Calu3 (cell line): ENCODE data around the gene TMEM86B. TPM values are rescaled to one million over a fixed set of nuclear protein-coding genes. Genes with fewer than 3 reads are reported as not detected.
A peak's percentile ranks its signal among the peaks of the same experiment; 100 is the strongest.

Experiments
- BruUV-seq: library from RNA; stranded (reverse); fragments of 400-500 nt; replicated peaks from 2 replicates; lab custom pipeline; 2021; lab: Mats Ljungman, UMichigan
- CTCF ChIA-PET: fragments of 300-600 bp; sonication (Branson Sonifier 250); formaldehyde crosslinking; loops from one replicate; lab custom pipeline; 2022; ENCODE audit warnings: antibody characterized with exemption; lab: Charles Lee
- DNase-seq: peaks from one replicate; pipeline ENCODE4 v3.0.0; 2022
- H3K27ac Mint-ChIP-seq: one replicate; pipeline ENCODE4 v1.8.0; 2022; ENCODE audit warnings: mixed read lengths; ENCODE audit not compliant: unreplicated experiment
- H3K27me3 Mint-ChIP-seq: one replicate; pipeline ENCODE4 v1.8.0; 2022; ENCODE audit warnings: mixed read lengths; ENCODE audit not compliant: unreplicated experiment
- H3K36me3 Mint-ChIP-seq: one replicate; pipeline ENCODE4 v1.8.0; 2022; ENCODE audit warnings: mild to moderate bottlenecking, moderate library complexity, mixed read lengths; ENCODE audit not compliant: insufficient read depth, unreplicated experiment
- H3K4me1 Mint-ChIP-seq: one replicate; pipeline ENCODE4 v1.8.0; 2022; ENCODE audit warnings: mild to moderate bottlenecking, low read depth, mixed read lengths; ENCODE audit not compliant: unreplicated experiment
- H3K4me3 Mint-ChIP-seq: one replicate; pipeline ENCODE4 v1.8.0; 2022; ENCODE audit warnings: mild to moderate bottlenecking, low read depth, moderate library complexity, mixed read lengths; ENCODE audit not compliant: unreplicated experiment
- H3K9me3 Mint-ChIP-seq: one replicate; pipeline ENCODE4 v1.8.0; 2022; ENCODE audit warnings: low read depth, mixed read lengths; ENCODE audit not compliant: unreplicated experiment
- CTCF ChIP-seq: fragments of 200-600 bp; IDR thresholded peaks from one replicate; pipeline ENCODE4 v1.8.0; 2022; ENCODE audit warnings: antibody characterized with exemption; ENCODE audit not compliant: unreplicated experiment
- intact Hi-C: fragments of 100-400 bp; cut with micrococcal nuclease; formaldehyde crosslinking; loops from one replicate; pipeline ENCODE4 v1.10.0; 2022; ENCODE audit not compliant: unreplicated experiment
- total RNA-seq: library from RNA; stranded (reverse); gene quantifications from 2 replicates; pipeline ENCODE4 v1.2.3, GENCODE V29; 2022

Gene TMEM86B
- total RNA-seq, 1 experiment from 2014 or later, result 14.3 TPM

- H3K4me3 Mint-ChIP-seq, result no peak overlapping the region
- H3K27me3 Mint-ChIP-seq, result no peaks in the 10 kb centered on the region
- peaks cover 44% of the 10 kb centered on the region for H3K36me3 Mint-ChIP-seq
- BruUV-seq, result no TSS peak
- peak; percentile 36 for TF ChIP-seq CTCF
- no peak overlapping the region for H3K27ac Mint-ChIP-seq
- CTCF ChIA-PET, result no interaction called here
- peaks cover 7% of the 10 kb centered on the region for H3K9me3 Mint-ChIP-seq
- H3K4me1 Mint-ChIP-seq, result peaks cover 41% of the 10 kb centered on the region
- DNase-seq, result peak; percentile 48
- intact Hi-C loops, result loop anchor here (5.0 kb wide), 1 partner anchor 35 kb away; no protein-coding TSS in a partner anchor
These were observed 16.1 kb downstream of the TMEM86B start for GRCh38 chr19:55212447-55212846.

GRCh38 chr19:55209693-55210472, 18.7 kb downstream of the TMEM86B start:
- Mint-ChIP-seq H3K4me3 (peak overlapping the region; percentile 53), H3K27ac (peak overlapping the region; percentile 88), H3K27me3 (no peaks in the 10 kb centered on the region), H3K9me3 (peaks cover 3% of the 10 kb centered on the region), H3K4me1 (peaks cover 33% of the 10 kb centered on the region), H3K36me3 (peaks cover 35% of the 10 kb centered on the region)
- TSS peak; percentile 84 for BruUV-seq
- no peak for TF ChIP-seq CTCF
- peak; percentile 75 for DNase-seq
- intact Hi-C loops, result loop anchor here (1.0 to 5.0 kb wide), 2 partner anchors 33 to 49 kb away; partner anchors contain the start of gene PPP6R1
- CTCF ChIA-PET, result interaction anchor here (0.6 to 2.1 kb wide), 9 partner anchors 23 to 395 kb away, joined by 3 to 12 read pairs (median 4); partner anchors contain the start of genes DNAAF3, HSPBP1, PPP6R1 and SYT5

GRCh38 chr19:55208880-55209692, 19.5 kb downstream of the TMEM86B start, which contains the start of gene PTPRH:
Gene PTPRH (minus strand): TSS chr19:55209501. CDS start chr19:55209433, 68 bp downstream.
- TSS peak; percentile 24 for BruUV-seq
- Mint-ChIP-seq H3K4me3 (peak within 1 kb of the TSS; percentile 53), H3K36me3 (peaks cover 32% of the 10 kb centered on the region), H3K27ac (peak within 1 kb of the TSS; percentile 88), H3K27me3 (no peaks in the 10 kb centered on the region), H3K9me3 (peaks cover 2% of the 10 kb centered on the region), H3K4me1 (peaks cover 33% of the 10 kb centered on the region)
- TF ChIP-seq CTCF, result no peak
- CTCF ChIA-PET, result interaction anchor here (0.5 to 2.1 kb wide), 11 partner anchors 22 to 396 kb away, joined by 3 to 12 read pairs (median 4); partner anchors contain the start of genes DNAAF3, HSPBP1, PPP6R1 and SYT5
- intact Hi-C loops, result no loop called here
- DNase-seq, result peak; percentile 80
